Measurements from ENCODE around the gene WNT2B. TPM values are rescaled to one million over a fixed set of nuclear protein-coding genes. Genes with fewer than 3 reads are reported as not detected.

Gene WNT2B
- total RNA-seq, 4 donors from 2014 or later: 2.8 to 4.8 (median 3.6) TPM

- Histone ChIP-seq H3K9me3 (no peaks in the 10 kb centered on the region), H3K4me1 (no peaks in the 10 kb centered on the region), H3K36me3 (no peaks in the 10 kb centered on the region), H3K27me3 (no peaks in the 10 kb centered on the region), H3K4me3 (no peak overlapping the region), H3K27ac (no peak overlapping the region)
- ATAC-seq: no peak
- WGBS, 2 donors (ENCODE audit: low coverage in 1 of 2): 83 to 95% methylated on average over 4 to 6 of the region's 6 CpGs
- TF ChIP-seq POLR2AphosphoS5 (IDR thresholded peaks at IDR 0.05) (no peak), CTCF (IDR thresholded peaks at IDR 0.05) (no peak), POLR2A (IDR thresholded peaks at IDR 0.05) (no peak), EP300 (IDR thresholded peaks at IDR 0.05) (no peak)
These were observed 15.4 kb upstream of the WNT2B start for GRCh38 chr1:112493351-112493750.

- TF ChIP-seq EP300 (IDR thresholded peaks at IDR 0.05) (no peak), CTCF (IDR thresholded peaks at IDR 0.05) (no peak), POLR2AphosphoS5 (IDR thresholded peaks at IDR 0.05) (no peak), POLR2A (IDR thresholded peaks at IDR 0.05) (no peak)
- H3K4me3 ChIP-seq: no peak overlapping the region
- no peaks in the 10 kb centered on the region for H3K9me3 ChIP-seq
- peaks cover 0 to 2% (median 0%) of the 10 kb centered on the region in 3 donors for H3K4me1 ChIP-seq
- no peaks in the 10 kb centered on the region for H3K36me3 ChIP-seq
- no peak for ATAC-seq
- no peaks in the 10 kb centered on the region for H3K27me3 ChIP-seq
- no peak overlapping the region for H3K27ac ChIP-seq
- WGBS, 2 donors (ENCODE audit: low coverage in 1 of 2): 62 to 95% methylated on average over 3 to 4 of the region's 5 CpGs
These were observed 12.5 kb upstream of the WNT2B start for GRCh38 chr1:112496290-112496689.

DNA sequence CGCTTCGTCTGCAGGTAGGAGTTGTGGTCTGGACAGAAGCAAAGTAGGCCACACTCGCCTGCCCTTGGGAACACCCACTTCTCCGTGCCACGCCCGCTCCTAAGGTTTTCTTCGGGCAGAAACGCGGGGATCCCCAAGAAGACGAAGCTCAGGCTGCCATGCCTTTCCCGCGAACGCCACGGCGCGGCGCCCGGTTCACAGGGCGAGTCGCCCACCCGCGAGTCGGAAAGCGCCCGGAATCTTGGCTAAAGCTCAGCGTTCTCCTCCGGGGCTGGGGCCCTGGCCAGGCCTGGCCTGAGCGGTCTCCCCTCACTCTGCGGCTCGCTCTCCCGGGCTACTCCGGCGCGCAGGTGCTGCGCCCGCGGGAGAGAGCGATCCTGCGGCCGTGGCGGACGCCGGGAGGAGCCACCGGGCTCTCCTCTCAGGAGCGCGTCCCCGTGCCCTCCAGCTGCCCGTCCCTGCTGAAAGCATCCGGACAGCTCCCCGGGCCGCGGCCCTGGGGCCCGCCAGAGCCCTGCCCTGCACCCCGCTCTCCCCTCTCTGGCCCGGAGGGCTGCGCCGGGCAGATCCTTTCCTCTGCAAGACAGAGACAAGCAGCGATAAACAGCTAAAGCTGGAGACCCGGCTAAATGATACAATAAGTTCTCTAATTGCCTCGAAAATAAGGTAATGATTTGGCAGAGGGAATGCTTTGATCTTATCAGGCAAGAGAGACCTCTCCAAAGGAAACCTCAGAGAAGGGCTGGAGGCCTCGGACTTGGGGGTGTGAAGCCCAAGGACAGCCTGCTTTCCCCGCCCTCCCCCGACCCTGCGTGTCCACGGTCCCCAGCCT, 6.7 kb upstream of the WNT2B start:
- no peaks in the 10 kb centered on the region for H3K9me3 ChIP-seq
- no peaks in the 10 kb centered on the region for H3K36me3 ChIP-seq
- 13 to 22% methylated on average over 3 of the region's 65 CpGs for WGBS, 2 donors (ENCODE audit: low coverage in 1 of 2)
- TF ChIP-seq POLR2A (IDR thresholded peaks at IDR 0.05) (no peak), POLR2AphosphoS5 (IDR thresholded peaks at IDR 0.05) (no peak), EP300 (IDR thresholded peaks at IDR 0.05) (no peak), CTCF (IDR thresholded peaks at IDR 0.05) (peak in 3 of 4 experiments; percentile 59 to 81 (median 66))
- peaks cover 0 to 17% (median 3%) of the 10 kb centered on the region in 3 donors for H3K4me1 ChIP-seq
- H3K4me3 ChIP-seq: peak overlapping the region; percentile 22 to 62
- H3K27ac ChIP-seq: peak overlapping the region in 2 of 4 donors; percentile 41 to 68
- peaks cover 28% of the 10 kb centered on the region for H3K27me3 ChIP-seq
- peak; percentile 81 for ATAC-seq

- Histone ChIP-seq H3K9me3 (no peaks in the 10 kb centered on the region), H3K4me1 (peaks cover 0 to 20% (median 3%) of the 10 kb centered on the region in 3 donors), H3K27me3 (peaks cover 36% of the 10 kb centered on the region), H3K36me3 (no peaks in the 10 kb centered on the region), H3K4me3 (no peak overlapping the region), H3K27ac (peak overlapping the region in 1 of 4 donors; percentile 68)
- ATAC-seq: peak; percentile 35
- no peak for TF ChIP-seq POLR2A (IDR thresholded peaks at IDR 0.05)
- no peak for TF ChIP-seq POLR2AphosphoS5 (IDR thresholded peaks at IDR 0.05)
- no peak for TF ChIP-seq EP300 (IDR thresholded peaks at IDR 0.05)
- TF ChIP-seq CTCF (IDR thresholded peaks at IDR 0.05): no peak
- WGBS, 2 donors (ENCODE audit: low coverage in 1 of 2): 50 to 90% methylated on average over 1 to 2 of the region's 2 CpGs
These were observed 5.9 kb upstream of the WNT2B start for GRCh38 chr1:112502826-112503225.

All from gastroesophageal sphincter (tissue), 4 donors.